ENCODE data around the gene YAP1. TPM values are rescaled to one million over a fixed set of nuclear protein-coding genes. Genes with fewer than 3 reads are reported as not detected.

The YAP1 gene
- total and polyA plus RNA-seq, 4 donors, result 3.7 to 65.6 (median 18.3) TPM

DNA sequence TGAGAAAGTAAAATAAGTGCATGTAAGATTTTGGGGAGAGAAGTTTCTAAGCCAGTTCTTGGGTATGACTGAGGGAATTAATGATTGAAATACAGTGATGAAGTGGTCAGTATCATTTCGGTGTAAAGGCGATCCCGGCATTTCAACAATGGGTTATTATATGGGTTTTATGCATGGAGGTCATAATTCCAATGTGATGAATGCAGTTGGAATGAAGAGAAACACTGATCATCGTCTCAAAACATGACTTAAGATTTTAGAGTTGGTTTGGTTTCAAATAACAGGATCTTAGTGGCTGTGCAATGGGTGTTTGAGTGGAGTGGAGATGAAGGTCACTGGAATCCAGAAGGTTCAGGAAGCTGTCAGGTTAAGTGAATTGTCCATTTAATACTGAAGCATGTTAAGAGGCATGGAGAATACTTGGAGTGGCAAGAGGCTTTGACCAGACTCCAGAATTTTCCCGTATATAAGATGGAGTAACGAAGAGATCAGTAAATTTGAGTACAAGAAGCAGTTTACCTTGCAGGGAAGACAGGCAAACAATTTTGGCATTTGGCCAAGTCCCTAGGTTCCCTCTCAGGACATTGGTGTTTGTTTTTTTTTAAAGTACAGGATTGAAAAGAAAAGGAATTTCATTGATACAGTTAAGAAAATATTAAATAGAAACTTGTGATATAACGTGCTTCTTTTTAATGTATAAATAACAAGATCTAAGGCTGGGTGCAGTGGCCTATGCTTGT lies 110.7 kb downstream of the YAP1 start:
- Histone ChIP-seq H3K36me3 (ENCODE audit: control insufficient read depth in 4 of 4, insufficient read depth in 3 of 4, low read depth in 1 of 4, low read length in 3 of 4) (peaks cover under 1 to 15% (median 7%) of the 10 kb centered on the region in 4 donors), H3K4me1 (ENCODE audit: control insufficient read depth in 4 of 4, insufficient read depth in 4 of 4, low read length in 3 of 4) (no peaks in the 10 kb centered on the region)

DNA sequence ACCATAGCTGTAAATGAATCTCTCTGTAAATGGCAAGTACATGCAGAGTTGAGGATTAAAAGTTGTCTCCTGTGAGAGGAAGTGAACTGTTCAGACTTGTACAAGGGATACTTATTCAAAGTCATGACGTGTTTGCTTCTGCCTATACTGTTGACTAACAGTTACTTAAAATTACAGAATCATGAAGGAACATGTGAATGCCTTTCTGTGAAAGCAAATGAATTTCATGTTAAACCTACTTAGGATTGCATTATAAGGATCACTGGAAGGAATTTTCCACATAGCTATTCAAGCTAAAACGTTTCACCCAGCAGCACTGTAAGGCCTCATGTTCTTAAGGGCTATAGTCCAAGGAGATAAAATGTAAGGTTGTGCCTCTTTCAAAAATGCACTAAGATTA lies 113.6 kb downstream of the YAP1 start:
- Histone ChIP-seq H3K36me3 (ENCODE audit: control insufficient read depth in 4 of 4, insufficient read depth in 3 of 4, low read depth in 1 of 4, low read length in 3 of 4) (peaks cover 5 to 27% (median 10%) of the 10 kb centered on the region in 4 donors), H3K9me3 (ENCODE audit: control insufficient read depth in 4 of 4, low read length in 3 of 4) (no peaks in the 10 kb centered on the region), H3K4me3 (ENCODE audit: low read depth in 1 of 3, low read length in 3 of 3) (no peak overlapping the region), H3K27me3 (ENCODE audit: control insufficient read depth in 4 of 4, insufficient read depth in 4 of 4, low read length in 3 of 4) (no peaks in the 10 kb centered on the region), H3K9ac (ENCODE audit: low read depth in 1 of 2, low read length in 2 of 2) (no peak overlapping the region), H3K27ac (ENCODE audit: low read depth in 1 of 2, low read length in 2 of 2) (no peak overlapping the region), H3K4me1 (ENCODE audit: control insufficient read depth in 4 of 4, insufficient read depth in 4 of 4, low read length in 3 of 4) (no peaks in the 10 kb centered on the region)
- no peak for DNase-seq (ENCODE audit: low spot score)
- WGBS, result 83% methylated on average over 2 of the region's 2 CpGs
- no peak for TF ChIP-seq JUND (IDR thresholded peaks at IDR 0.05)
- TF ChIP-seq, protein P1, sequence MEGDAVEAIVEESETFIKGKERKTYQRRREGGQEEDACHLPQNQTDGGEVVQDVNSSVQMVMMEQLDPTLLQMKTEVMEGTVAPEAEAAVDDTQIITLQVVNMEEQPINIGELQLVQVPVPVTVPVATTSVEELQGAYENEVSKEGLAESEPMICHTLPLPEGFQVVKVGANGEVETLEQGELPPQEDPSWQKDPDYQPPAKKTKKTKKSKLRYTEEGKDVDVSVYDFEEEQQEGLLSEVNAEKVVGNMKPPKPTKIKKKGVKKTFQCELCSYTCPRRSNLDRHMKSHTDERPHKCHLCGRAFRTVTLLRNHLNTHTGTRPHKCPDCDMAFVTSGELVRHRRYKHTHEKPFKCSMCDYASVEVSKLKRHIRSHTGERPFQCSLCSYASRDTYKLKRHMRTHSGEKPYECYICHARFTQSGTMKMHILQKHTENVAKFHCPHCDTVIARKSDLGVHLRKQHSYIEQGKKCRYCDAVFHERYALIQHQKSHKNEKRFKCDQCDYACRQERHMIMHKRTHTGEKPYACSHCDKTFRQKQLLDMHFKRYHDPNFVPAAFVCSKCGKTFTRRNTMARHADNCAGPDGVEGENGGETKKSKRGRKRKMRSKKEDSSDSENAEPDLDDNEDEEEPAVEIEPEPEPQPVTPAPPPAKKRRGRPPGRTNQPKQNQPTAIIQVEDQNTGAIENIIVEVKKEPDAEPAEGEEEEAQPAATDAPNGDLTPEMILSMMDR (IDR thresholded peaks at IDR 0.05; ENCODE audit: low read depth, low read length, missing input control), result no peak
- TF ChIP-seq FOXA1 (IDR thresholded peaks at IDR 0.05), result no peak
- no peak for TF ChIP-seq FOXA2 (IDR thresholded peaks at IDR 0.05)
- TF ChIP-seq NR2F2 (IDR thresholded peaks at IDR 0.05), result no peak
- TF ChIP-seq TAF1 (conservative IDR thresholded peaks at IDR 0.05), result no peak
- no peak for TF ChIP-seq GABPA (IDR thresholded peaks at IDR 0.05 in 1 of 2, conservative IDR thresholded peaks at IDR 0.05 in 1 of 2)
- no peak for TF ChIP-seq RAD21 (IDR thresholded peaks at IDR 0.05)
- TF ChIP-seq RXRA (IDR thresholded peaks at IDR 0.05), result no peak
- no peak for TF ChIP-seq YY1 (IDR thresholded peaks at IDR 0.05)
- no peak for TF ChIP-seq SP1 (IDR thresholded peaks at IDR 0.05)
- TF ChIP-seq, protein P2, sequence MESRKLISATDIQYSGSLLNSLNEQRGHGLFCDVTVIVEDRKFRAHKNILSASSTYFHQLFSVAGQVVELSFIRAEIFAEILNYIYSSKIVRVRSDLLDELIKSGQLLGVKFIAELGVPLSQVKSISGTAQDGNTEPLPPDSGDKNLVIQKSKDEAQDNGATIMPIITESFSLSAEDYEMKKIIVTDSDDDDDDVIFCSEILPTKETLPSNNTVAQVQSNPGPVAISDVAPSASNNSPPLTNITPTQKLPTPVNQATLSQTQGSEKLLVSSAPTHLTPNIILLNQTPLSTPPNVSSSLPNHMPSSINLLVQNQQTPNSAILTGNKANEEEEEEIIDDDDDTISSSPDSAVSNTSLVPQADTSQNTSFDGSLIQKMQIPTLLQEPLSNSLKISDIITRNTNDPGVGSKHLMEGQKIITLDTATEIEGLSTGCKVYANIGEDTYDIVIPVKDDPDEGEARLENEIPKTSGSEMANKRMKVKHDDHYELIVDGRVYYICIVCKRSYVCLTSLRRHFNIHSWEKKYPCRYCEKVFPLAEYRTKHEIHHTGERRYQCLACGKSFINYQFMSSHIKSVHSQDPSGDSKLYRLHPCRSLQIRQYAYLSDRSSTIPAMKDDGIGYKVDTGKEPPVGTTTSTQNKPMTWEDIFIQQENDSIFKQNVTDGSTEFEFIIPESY (IDR thresholded peaks at IDR 0.05), result no peak
- TF ChIP-seq, protein P3, sequence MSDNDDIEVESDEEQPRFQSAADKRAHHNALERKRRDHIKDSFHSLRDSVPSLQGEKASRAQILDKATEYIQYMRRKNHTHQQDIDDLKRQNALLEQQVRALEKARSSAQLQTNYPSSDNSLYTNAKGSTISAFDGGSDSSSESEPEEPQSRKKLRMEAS (IDR thresholded peaks at IDR 0.05), result no peak
- no peak for TF ChIP-seq HNF4A (conservative IDR thresholded peaks at IDR 0.05)

More for the DNA sequence above, 110.7 kb downstream of the YAP1 start:
- H3K9me3 ChIP-seq (ENCODE audit: control insufficient read depth in 4 of 4, low read length in 3 of 4), result no peaks in the 10 kb centered on the region
- no peak for DNase-seq (ENCODE audit: low spot score)
- TF ChIP-seq NR2F2 (IDR thresholded peaks at IDR 0.05) (no peak), HNF4G (IDR thresholded peaks at IDR 0.05) (no peak), SP1 (IDR thresholded peaks at IDR 0.05) (no peak), RAD21 (IDR thresholded peaks at IDR 0.05) (no peak), HNF4A (conservative IDR thresholded peaks at IDR 0.05) (no peak), FOXA2 (IDR thresholded peaks at IDR 0.05) (no peak), EGR1 (IDR thresholded peaks at IDR 0.05; ENCODE audit: low read depth in 2 of 2) (no peak), RXRA (IDR thresholded peaks at IDR 0.05) (no peak)
- TF ChIP-seq, protein P2 (IDR thresholded peaks at IDR 0.05), result no peak
- TF ChIP-seq, protein P1 (IDR thresholded peaks at IDR 0.05; ENCODE audit: low read depth, low read length, missing input control), result no peak
- TF ChIP-seq, protein P4, sequence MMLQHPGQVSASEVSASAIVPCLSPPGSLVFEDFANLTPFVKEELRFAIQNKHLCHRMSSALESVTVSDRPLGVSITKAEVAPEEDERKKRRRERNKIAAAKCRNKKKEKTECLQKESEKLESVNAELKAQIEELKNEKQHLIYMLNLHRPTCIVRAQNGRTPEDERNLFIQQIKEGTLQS (IDR thresholded peaks at IDR 0.05), result no peak
- H3K27me3 ChIP-seq (ENCODE audit: control insufficient read depth in 4 of 4, insufficient read depth in 4 of 4, low read length in 3 of 4), result no peaks in the 10 kb centered on the region
- 93% methylated on average over 7 of the region's 7 CpGs for WGBS
- H3K27ac ChIP-seq (ENCODE audit: low read depth in 1 of 2, low read length in 2 of 2), result no peak overlapping the region
- H3K9ac ChIP-seq (ENCODE audit: low read depth in 1 of 2, low read length in 2 of 2), result no peak overlapping the region
- H3K4me3 ChIP-seq (ENCODE audit: low read depth in 1 of 3, low read length in 3 of 3), result no peak overlapping the region

Measured in liver (tissue), 9 donors.